Prostate gland (tissue), 2 donors: ENCODE data around the gene SDHC. TPM values are rescaled to one million over a fixed set of nuclear protein-coding genes. Genes with fewer than 3 reads are reported as not detected.

Experiments
- DNase-seq: peaks from one replicate; pipeline ENCODE4 v3.0.0-alpha.2; 2019; ENCODE audit warnings: low spot score
- H3K27ac ChIP-seq, 2 donors: fragments of 200-600 bp; sonication (generic); 2 replicates each; pipeline ENCODE4 v1.5.1; 2017 to 2019
- H3K27me3 ChIP-seq: fragments of 200-600 bp; sonication (generic); replicated peaks from 2 replicates; pipeline ENCODE4 v1.5.1; 2019; ENCODE audit not compliant: insufficient read depth
- H3K36me3 ChIP-seq, 2 donors: fragments of 200-600 bp; sonication (generic); 1 replicate in 1 of 2; 2 replicates in 1 of 2; pipeline versions ENCODE4 v1.5.1 to v1.8.1; 2017 to 2019
- H3K4me1 ChIP-seq: fragments of 200-600 bp; sonication (generic); replicated peaks from 2 replicates; pipeline ENCODE4 v1.5.1; 2019
- H3K4me3 ChIP-seq, 2 donors: fragments of 200-600 bp; sonication (generic); 2 replicates each; pipeline ENCODE4 v1.5.1; 2017 to 2019
- H3K9me3 ChIP-seq: fragments of 200-600 bp; sonication (generic); 2 replicates; pipeline ENCODE4 v1.5.1; 2017
- CTCF ChIP-seq, 4 experiments: fragments of 200-600 bp in 2 of 4; fragments of 450-650 bp in 2 of 4; sonication (generic) in 2 of 4; IDR thresholded peaks; 1 replicate in 3 of 4; 2 replicates in 1 of 4; pipeline ENCODE4 v1.5.1; 2016 to 2019; ENCODE audit warnings: antibody characterized with exemption in 4 of 4, mild to moderate bottlenecking in 2 of 4, moderate library complexity in 2 of 4
- POLR2A ChIP-seq: fragments of 450-650 bp; IDR thresholded peaks from one replicate; pipeline ENCODE4 v1.6.1; 2016; ENCODE audit warnings: antibody characterized with exemption, mild to moderate bottlenecking
- POLR2AphosphoS5 ChIP-seq: sonication (generic); formaldehyde crosslinking; IDR thresholded peaks from one replicate; pipeline ENCODE4 v1.6.1; 2017; ENCODE audit warnings: antibody characterized with exemption
- WGBS: methylation state at CpG from one replicate; pipeline ENCODE4 v1.1.5; 2018; 5-methylcytosine and 5-hydroxymethylcytosine counted together
- intact Hi-C: fragments of 100-400 bp; cut with DNase I; formaldehyde crosslinking; loops from one replicate; pipeline ENCODE4 v1.14.2; 2022
- total RNA-seq, 2 donors: library from RNA; depleted of rRNA; stranded (reverse); fragments of >200 nt; gene quantifications; one replicate each; pipeline ENCODE4 v1.1.0, GENCODE V29; 2016

The SDHC gene
- total RNA-seq, 2 donors from 2014 or later = 59.0 to 107 TPM

DNA sequence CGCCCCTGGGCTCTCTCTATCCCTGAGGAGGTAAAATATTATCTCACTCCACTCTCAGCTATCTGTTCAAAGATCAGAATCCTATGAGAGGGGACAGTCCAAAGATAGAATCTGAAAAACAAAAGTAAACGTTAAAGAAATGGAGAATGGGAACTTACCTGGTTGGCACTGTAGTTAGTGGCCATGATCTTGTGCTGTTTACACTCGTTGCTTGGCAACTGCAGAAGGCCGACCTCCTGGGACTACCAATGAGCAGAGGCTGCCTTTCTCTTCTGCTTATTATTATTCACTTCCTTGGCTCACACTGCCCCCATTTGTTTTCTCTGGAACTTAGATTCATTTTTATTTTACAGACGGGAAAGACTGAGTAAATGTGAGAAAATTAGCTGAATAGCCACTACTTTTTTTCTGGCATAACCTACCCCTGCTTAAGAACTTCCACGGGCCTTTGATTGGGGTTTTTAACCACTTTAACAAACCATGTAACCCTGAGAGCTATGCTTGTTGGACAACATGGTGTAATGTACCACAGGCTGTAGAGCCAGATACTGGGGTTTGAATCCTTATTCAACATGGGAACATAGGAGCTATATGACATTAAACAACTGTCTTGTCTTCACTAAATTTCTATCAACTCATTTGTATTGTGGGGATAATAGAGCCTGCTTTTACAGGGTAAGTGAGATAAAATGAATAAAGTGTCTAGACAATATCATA lies 53.7 kb downstream of the SDHC start, which contains the start of gene CFAP126:
CFAP126 (minus strand) TSS at position 193 of the 717 bp plus-strand sequence; CDS start at position 185, 8 bp downstream.
- no peaks in the 10 kb centered on the region for H3K36me3 ChIP-seq
- intact Hi-C loops = loop anchor here (5.0 kb wide), 1 partner anchor 141 kb away; the partner anchor contains the start of gene TOMM40L
- peak within 1 kb of the TSS in 1 of 2 donors; percentile 37 for H3K27ac ChIP-seq
- no peaks in the 10 kb centered on the region for H3K4me1 ChIP-seq
- 18% methylated on average over 6 of the region's 6 CpGs for WGBS
- peak; percentile 70 for TF ChIP-seq POLR2AphosphoS5
- TF ChIP-seq CTCF (IDR thresholded peaks at IDR 0.05) = peak in 2 of 4 experiments; percentile 31 to 35
- no peak for TF ChIP-seq POLR2A
- no peaks in the 10 kb centered on the region for H3K9me3 ChIP-seq
- DNase-seq = peak; percentile 69
- H3K27me3 ChIP-seq = no peaks in the 10 kb centered on the region
- no peak within 1 kb of the TSS for H3K4me3 ChIP-seq

GRCh38 chr1:161373442-161373841 lies 59.3 kb downstream of the SDHC start:
- no peak for DNase-seq
- TF ChIP-seq CTCF (IDR thresholded peaks at IDR 0.05) = no peak
- no peak for TF ChIP-seq POLR2AphosphoS5
- TF ChIP-seq POLR2A = no peak
- no peaks in the 10 kb centered on the region for H3K36me3 ChIP-seq

DNA sequence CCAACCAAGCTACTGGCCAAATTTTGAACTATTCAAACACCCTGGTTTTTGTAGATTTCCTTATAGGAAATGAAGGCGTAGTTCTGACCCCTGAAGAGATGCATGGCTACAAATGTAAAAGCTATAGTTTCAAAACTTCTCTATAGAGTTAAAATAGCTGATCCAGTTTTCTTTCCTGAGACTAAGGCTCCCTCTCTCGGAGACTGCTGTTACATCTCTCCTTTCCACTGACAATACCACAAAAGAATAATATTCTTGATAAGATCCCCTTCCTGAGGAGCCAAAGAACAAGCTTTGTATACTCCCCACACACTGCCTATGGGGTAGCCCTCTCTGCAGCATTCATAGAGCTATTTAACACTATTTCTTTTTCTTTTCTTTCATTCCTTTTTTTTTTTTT lies 60.2 kb downstream of the SDHC start:
- Histone ChIP-seq H3K36me3 (no peaks in the 10 kb centered on the region), H3K4me3 (no peak overlapping the region), H3K9me3 (no peaks in the 10 kb centered on the region), H3K27ac (no peak overlapping the region), H3K27me3 (no peaks in the 10 kb centered on the region), H3K4me1 (no peaks in the 10 kb centered on the region)
- intact Hi-C loops = no loop called here
- WGBS = 44% methylated on average over 2 of the region's 2 CpGs
- no peak for TF ChIP-seq POLR2AphosphoS5
- TF ChIP-seq CTCF (IDR thresholded peaks at IDR 0.05) = peak in 1 of 4 experiments; percentile 5
- no peak for DNase-seq

More at GRCh38 chr1:161373442-161373841, 59.3 kb downstream of the SDHC start:
- Histone ChIP-seq H3K4me3 (no peak overlapping the region), H3K4me1 (no peaks in the 10 kb centered on the region), H3K9me3 (no peaks in the 10 kb centered on the region), H3K27ac (no peak overlapping the region), H3K27me3 (no peaks in the 10 kb centered on the region)
- intact Hi-C loops = no loop called here

- Histone ChIP-seq H3K36me3 (no peaks in the 10 kb centered on the region), H3K27me3 (no peaks in the 10 kb centered on the region), H3K9me3 (no peaks in the 10 kb centered on the region), H3K4me3 (no peak overlapping the region), H3K27ac (no peak overlapping the region), H3K4me1 (no peaks in the 10 kb centered on the region)
- TF ChIP-seq POLR2AphosphoS5 = no peak
- no peak for TF ChIP-seq POLR2A
- no peak for TF ChIP-seq CTCF (IDR thresholded peaks at IDR 0.05)
- intact Hi-C loops = no loop called here
- 72% methylated on average over 5 of the region's 5 CpGs for WGBS
- DNase-seq = no peak
Measured at GRCh38 chr1:161378014-161378413, 63.8 kb downstream of the SDHC start.

GRCh38 chr1:161379071-161379470 lies 64.9 kb downstream of the SDHC start:
- TF ChIP-seq POLR2A (no peak), POLR2AphosphoS5 (no peak), CTCF (IDR thresholded peaks at IDR 0.05) (no peak)
- no peaks in the 10 kb centered on the region for H3K36me3 ChIP-seq
- no peak for DNase-seq
- H3K4me3 ChIP-seq = no peak overlapping the region
- WGBS = 82% methylated on average over 18 of the region's 18 CpGs
- no peaks in the 10 kb centered on the region for H3K27me3 ChIP-seq
- H3K27ac ChIP-seq = no peak overlapping the region
- intact Hi-C loops = no loop called here
- no peaks in the 10 kb centered on the region for H3K4me1 ChIP-seq
- no peaks in the 10 kb centered on the region for H3K9me3 ChIP-seq
